ENCODE measurements around the gene WASL.
"Not testable (repeated sequence)": the region's sequence is repeated elsewhere in the genome, so short reads cannot be mapped to it uniquely, and the experiment has no call there.

Gene WASL

GRCh38 chr7:123782071-123782798, 33.4 kb upstream of the WASL start:
- no peak for DNase-seq
- no peak for TF ChIP-seq POLR2A (IDR thresholded peaks at IDR 0.05; ENCODE audit: low read length)
- TF ChIP-seq GATA1 (IDR thresholded peaks at IDR 0.05; ENCODE audit: low read depth, low read length), result no peak

- DNase-seq, result not testable (repeated sequence)
These were observed 31.7 kb upstream of the WASL start for GRCh38 chr7:123780472-123780871.

- TF ChIP-seq GATA1 (IDR thresholded peaks at IDR 0.05; ENCODE audit: low read depth, low read length), result no peak
- no peak for TF ChIP-seq POLR2A (IDR thresholded peaks at IDR 0.05; ENCODE audit: low read length)
- no peak for DNase-seq
These were observed 25.7 kb upstream of the WASL start for GRCh38 chr7:123774496-123774895.

- TF ChIP-seq POLR2A (IDR thresholded peaks at IDR 0.05; ENCODE audit: low read length), result no peak
- no peak for TF ChIP-seq GATA1 (IDR thresholded peaks at IDR 0.05; ENCODE audit: low read depth, low read length)
- no peak for DNase-seq
These were observed 24.7 kb upstream of the WASL start for GRCh38 chr7:123773481-123773880.

- DNase-seq, result no peak
These were observed 23.8 kb upstream of the WASL start for GRCh38 chr7:123772652-123773051.

GRCh38 chr7:123771846-123772245, 23.0 kb upstream of the WASL start:
- no peak for DNase-seq
- TF ChIP-seq GATA1 (IDR thresholded peaks at IDR 0.05; ENCODE audit: low read depth, low read length) (no peak), POLR2A (IDR thresholded peaks at IDR 0.05; ENCODE audit: low read length) (no peak)

More at GRCh38 chr7:123772652-123773051, 23.8 kb upstream of the WASL start:
- TF ChIP-seq POLR2A (IDR thresholded peaks at IDR 0.05; ENCODE audit: low read length) (no peak), GATA1 (IDR thresholded peaks at IDR 0.05; ENCODE audit: low read depth, low read length) (no peak)

- TF ChIP-seq POLR2A (IDR thresholded peaks at IDR 0.05; ENCODE audit: low read length) (no peak), GATA1 (IDR thresholded peaks at IDR 0.05; ENCODE audit: low read depth, low read length) (no peak)
- DNase-seq, result no peak
These were observed 22.5 kb upstream of the WASL start for GRCh38 chr7:123771256-123771655.

GRCh38 chr7:123770378-123770777, 21.6 kb upstream of the WASL start:
- TF ChIP-seq POLR2A (IDR thresholded peaks at IDR 0.05; ENCODE audit: low read length), result no peak
- no peak for TF ChIP-seq GATA1 (IDR thresholded peaks at IDR 0.05; ENCODE audit: low read depth, low read length)
- no peak for DNase-seq

- no peak for DNase-seq
These were observed 20.6 kb upstream of the WASL start for GRCh38 chr7:123769371-123769770.

GRCh38 chr7:123768493-123768892, 19.7 kb upstream of the WASL start:
- TF ChIP-seq GATA1 (IDR thresholded peaks at IDR 0.05; ENCODE audit: low read depth, low read length) (no peak), POLR2A (IDR thresholded peaks at IDR 0.05; ENCODE audit: low read length) (no peak)
- no peak for DNase-seq

More at GRCh38 chr7:123769371-123769770, 20.6 kb upstream of the WASL start:
- TF ChIP-seq POLR2A (IDR thresholded peaks at IDR 0.05; ENCODE audit: low read length) (no peak), GATA1 (IDR thresholded peaks at IDR 0.05; ENCODE audit: low read depth, low read length) (no peak)

GRCh38 chr7:123763191-123763661, 14.4 kb upstream of the WASL start:
- DNase-seq, result no peak
- TF ChIP-seq GATA1 (IDR thresholded peaks at IDR 0.05; ENCODE audit: low read depth, low read length), result no peak

GRCh38 chr7:123761729-123762128, 12.9 kb upstream of the WASL start:
- no peak for DNase-seq
- no peak for TF ChIP-seq POLR2A (IDR thresholded peaks at IDR 0.05; ENCODE audit: low read length)
- no peak for TF ChIP-seq GATA1 (IDR thresholded peaks at IDR 0.05; ENCODE audit: low read depth, low read length)

GRCh38 chr7:123757095-123757494, 8.3 kb upstream of the WASL start:
- no peak for DNase-seq
- TF ChIP-seq GATA1 (IDR thresholded peaks at IDR 0.05; ENCODE audit: low read depth, low read length) (no peak), POLR2A (IDR thresholded peaks at IDR 0.05; ENCODE audit: low read length) (no peak)

- DNase-seq, result no peak
- no peak for TF ChIP-seq POLR2A (IDR thresholded peaks at IDR 0.05; ENCODE audit: low read length)
- TF ChIP-seq GATA1 (IDR thresholded peaks at IDR 0.05; ENCODE audit: low read depth, low read length), result no peak
These were observed 6.5 kb upstream of the WASL start for GRCh38 chr7:123755338-123755737.

- TF ChIP-seq GATA1 (IDR thresholded peaks at IDR 0.05; ENCODE audit: low read depth, low read length) (no peak), POLR2A (IDR thresholded peaks at IDR 0.05; ENCODE audit: low read length) (no peak)
- no peak for DNase-seq
These were observed 5.6 kb upstream of the WASL start for GRCh38 chr7:123754271-123754871.

Data from erythroblast (primary cell).